GM12865 (cell line): ENCODE measurements around the gene SIM2.

Source experiments
- DNase-seq: peaks from one replicate; pipeline ENCODE4 v3.0.0; 2010; ENCODE audit warnings: low read depth
- H3K4me3 ChIP-seq: 2 replicates; pipeline ENCODE4 v1.5.1; 2011; ENCODE audit warnings: mild to moderate bottlenecking, low read depth, low read length, control low read depth
- CTCF ChIP-seq: IDR thresholded peaks from 2 replicates; pipeline ENCODE4 v1.5.1; 2011; ENCODE audit warnings: low read length, control low read depth, low read depth, inconsistent platforms; ENCODE audit not compliant: insufficient read depth; ENCODE audit errors: missing control alignments

SIM2 gene

GRCh38 chr21:36672737-36673136 lies 26.2 kb upstream of the SIM2 start:
- no peak for TF ChIP-seq CTCF

DNA sequence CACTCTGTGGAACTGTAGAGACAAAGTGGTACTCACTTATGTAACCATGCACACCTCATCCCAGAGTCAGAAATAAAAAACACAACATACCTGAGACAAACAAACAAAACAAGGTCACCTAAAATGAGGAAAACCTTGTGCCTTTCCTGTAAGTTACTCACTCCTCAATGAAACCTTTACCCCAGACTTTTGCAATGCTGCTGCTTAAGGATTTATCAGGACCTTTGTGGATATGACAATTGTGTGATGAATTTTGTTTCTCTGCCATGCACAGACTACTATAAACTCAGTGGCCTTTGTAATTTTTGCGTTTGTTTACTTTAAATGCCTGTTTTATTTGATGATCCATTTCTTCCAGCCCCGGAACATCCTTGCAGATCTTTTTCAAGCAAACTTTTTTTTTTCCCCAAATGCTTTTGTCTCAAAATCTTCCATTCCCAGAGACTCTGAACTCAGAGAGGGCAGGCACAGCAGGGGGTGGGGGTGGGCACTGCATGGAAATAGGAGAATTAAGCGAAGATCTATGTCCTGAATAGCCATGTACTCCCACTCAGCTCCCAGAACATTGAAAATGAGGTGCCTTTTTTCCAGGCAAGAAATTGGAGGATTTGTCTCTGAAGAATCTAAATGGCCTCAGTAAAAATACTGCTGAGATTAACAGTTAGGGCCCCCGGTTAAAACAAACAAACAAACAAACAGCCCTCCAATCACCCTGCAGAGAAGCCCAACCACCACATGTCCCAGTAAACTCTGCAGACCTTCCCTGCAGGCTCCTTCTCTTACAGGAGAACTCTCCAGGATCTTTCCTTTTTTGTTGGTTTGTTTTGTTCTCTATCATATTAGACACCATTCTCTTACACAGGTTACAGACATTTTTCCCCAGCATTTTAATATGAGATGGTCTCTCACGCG lies 22.6 kb upstream of the SIM2 start:
- no peak for DNase-seq
- no peak overlapping the region for H3K4me3 ChIP-seq
- TF ChIP-seq CTCF = no peak

More at GRCh38 chr21:36672737-36673136, 26.2 kb upstream of the SIM2 start:
- H3K4me3 ChIP-seq = no peak overlapping the region
- DNase-seq = no peak

DNA sequence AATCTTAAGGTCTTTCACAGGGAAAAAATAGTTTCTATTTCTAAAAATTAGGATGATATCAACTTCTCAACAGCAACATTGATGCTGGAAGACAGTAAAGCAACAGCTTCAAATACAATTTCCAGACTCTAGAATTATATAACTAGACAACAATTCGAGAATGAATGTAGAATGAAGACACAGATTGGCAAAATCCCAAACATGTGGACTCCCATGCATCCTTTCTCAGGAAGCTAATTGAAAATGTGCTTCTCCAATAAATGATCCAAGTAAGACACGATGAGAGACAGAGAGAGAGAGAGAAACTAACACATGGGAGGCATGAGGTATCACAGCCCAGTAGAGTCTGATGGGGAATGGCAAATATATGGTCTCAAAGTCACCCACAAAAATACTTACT lies 21.5 kb upstream of the SIM2 start:
- TF ChIP-seq CTCF = no peak
- no peak overlapping the region for H3K4me3 ChIP-seq
- DNase-seq = no peak

- no peak for DNase-seq
- TF ChIP-seq CTCF = no peak
- no peak overlapping the region for H3K4me3 ChIP-seq
Observed at GRCh38 chr21:36678538-36678937, 20.4 kb upstream of the SIM2 start.

DNA sequence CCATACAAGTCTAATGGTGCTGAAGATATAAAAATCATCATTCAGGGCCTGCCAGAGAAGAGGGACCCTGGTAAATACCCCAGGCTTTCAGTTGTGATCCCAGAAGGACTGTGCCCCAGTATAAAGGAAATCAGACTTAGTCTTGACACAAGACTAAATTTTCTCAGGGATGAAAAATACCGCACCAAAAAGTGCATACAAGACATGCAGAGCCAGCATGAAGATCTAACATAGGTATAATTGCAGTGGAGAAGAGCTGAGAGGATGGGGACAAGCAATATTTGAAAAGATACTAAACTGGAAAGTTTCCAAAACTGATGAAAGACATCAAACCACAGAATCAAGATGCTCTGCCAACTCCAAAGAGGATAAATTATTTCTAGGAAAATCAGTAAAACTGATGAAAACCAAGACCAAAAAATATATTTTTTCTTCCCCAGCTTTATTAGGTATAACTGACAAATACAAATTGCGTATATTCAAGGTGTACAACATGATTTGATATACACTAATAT lies 17.7 kb upstream of the SIM2 start:
- H3K4me3 ChIP-seq = no peak overlapping the region
- no peak for TF ChIP-seq CTCF
- DNase-seq = no peak

DNA sequence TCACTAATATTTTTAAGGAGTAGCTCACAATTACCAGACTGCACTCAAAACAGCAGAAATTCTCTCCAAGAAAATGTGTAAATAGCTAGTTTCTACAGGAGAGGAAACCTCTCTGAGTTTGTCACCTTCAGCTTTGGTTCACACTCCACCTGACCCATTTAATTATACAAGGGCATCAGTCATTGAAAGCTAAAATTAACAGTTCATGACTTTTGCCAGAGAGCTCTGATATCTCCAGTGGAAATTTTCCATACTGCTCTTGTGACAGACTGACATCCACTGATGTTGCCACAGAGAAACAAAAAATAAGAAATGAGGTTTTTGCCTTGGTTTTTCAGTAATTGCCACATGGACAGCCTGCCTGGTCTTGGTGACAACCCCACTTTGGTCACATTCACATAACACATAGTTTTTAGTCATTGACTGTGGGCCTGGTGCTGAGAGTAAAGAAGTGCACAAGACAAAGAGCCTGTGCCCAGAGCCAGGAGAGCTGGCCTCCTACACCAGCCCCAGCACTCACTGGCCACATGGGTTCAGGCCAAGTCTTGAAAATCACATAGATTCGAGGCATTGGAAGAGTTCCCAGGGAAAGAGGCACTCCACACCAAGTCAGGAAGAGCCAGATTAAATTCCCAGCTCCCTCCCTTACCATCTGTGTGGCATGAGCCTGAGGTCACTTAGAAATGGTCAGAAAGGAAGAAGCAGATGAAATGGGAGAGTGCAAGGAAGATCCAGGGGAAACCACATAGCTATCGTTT lies 13.8 kb upstream of the SIM2 start:
- H3K4me3 ChIP-seq = no peak overlapping the region
- DNase-seq = no peak
- TF ChIP-seq CTCF = no peak
